IMR-90 (cell line): ENCODE data around the gene CACNA1D. TPM values are rescaled to one million over a fixed set of nuclear protein-coding genes. Genes with fewer than 3 reads are reported as not detected.

ENCODE experiments used
- ATAC-seq: fragments of 200-7000 bp; cut with Tn5 transposase; 2 replicates; pipeline ENCODE4 v1.9.1; 2020; ENCODE audit warnings: low read depth, mild to moderate bottlenecking, moderate library complexity
- BruUV-seq: library from RNA; stranded (reverse); fragments of 400-500 nt; replicated peaks from 2 replicates; lab custom pipeline; 2021; lab: Mats Ljungman, UMichigan
- CTCF ChIA-PET: fragments of 300-600 bp; formaldehyde crosslinking; extraction: SDS; loops from one replicate; lab custom pipeline; 2021; ENCODE audit warnings: antibody characterized with exemption; lab: Yijun Ruan, JAX
- POLR2A ChIA-PET: fragments of 300-600 bp; sonication (Branson Sonifier 250); formaldehyde crosslinking; loops from one replicate; lab custom pipeline; 2022; ENCODE audit warnings: antibody characterized with exemption; ENCODE audit not compliant: unreplicated experiment; lab: Charles Lee
- DNase-seq: peaks from one replicate; pipeline ENCODE4 v3.0.0; 2013
- H2AFZ ChIP-seq: replicated peaks from 2 replicates; pipeline ENCODE3; 2013; ENCODE audit warnings: low read length, mild to moderate bottlenecking; ENCODE audit not compliant: poor library complexity
- H2AK5ac ChIP-seq: 2 replicates; pipeline ENCODE4 v1.6.1; 2013; ENCODE audit warnings: low read depth, low read length, inconsistent platforms
- H2AK9ac ChIP-seq: replicated peaks from 2 replicates; pipeline ENCODE3; 2013; ENCODE audit warnings: mild to moderate bottlenecking, low read depth, low read length, moderate library complexity; ENCODE audit not compliant: poor library complexity
- H2BK120ac ChIP-seq: 2 replicates; pipeline ENCODE4 v1.6.1; 2013; ENCODE audit warnings: low read depth, low read length, inconsistent platforms
- H2BK15ac ChIP-seq: 3 replicates; pipeline ENCODE4 v1.6.1; 2013; ENCODE audit warnings: low read depth, low read length, inconsistent platforms
- H2BK20ac ChIP-seq: 2 replicates; pipeline ENCODE4 v1.6.1; 2013; ENCODE audit warnings: low read depth, mild to moderate bottlenecking, inconsistent platforms, low read length, moderate library complexity
- H2BK5ac ChIP-seq: 2 replicates; pipeline ENCODE4 v1.6.1; 2013; ENCODE audit warnings: mild to moderate bottlenecking, low read depth, low read length, inconsistent platforms; ENCODE audit not compliant: poor library complexity, severe bottlenecking
- H3K14ac ChIP-seq: replicated peaks from 2 replicates; pipeline ENCODE4 v1.6.1; 2013; ENCODE audit warnings: low read depth, low read length, inconsistent platforms
- H3K18ac ChIP-seq: 2 replicates; pipeline ENCODE4 v1.6.1; 2013; ENCODE audit warnings: low read depth, low read length, control low read depth
- H3K23ac ChIP-seq: 2 replicates; pipeline ENCODE4 v1.6.1; 2013; ENCODE audit warnings: low read depth, low read length, inconsistent platforms
- H3K27ac ChIP-seq: 2 replicates; pipeline ENCODE4 v1.5.1; 2013; ENCODE audit warnings: mild to moderate bottlenecking, control low read depth, low read length; ENCODE audit not compliant: insufficient read depth
- H3K27me3 ChIP-seq: 2 replicates; pipeline ENCODE4 v1.6.1; 2013; ENCODE audit warnings: low read length; ENCODE audit not compliant: control insufficient read depth, insufficient read depth
- H3K36me3 ChIP-seq: 2 replicates; pipeline ENCODE4 v1.6.1; 2013; ENCODE audit warnings: low read length, mixed read lengths; ENCODE audit not compliant: control insufficient read depth, insufficient read depth
- H3K4ac ChIP-seq: 2 replicates; pipeline ENCODE4 v1.6.1; 2013; ENCODE audit warnings: low read depth, low read length, inconsistent platforms
- H3K4me1 ChIP-seq: 2 replicates; pipeline ENCODE4 v1.6.1; 2013; ENCODE audit warnings: low read length, mixed read lengths; ENCODE audit not compliant: control insufficient read depth, insufficient read depth
- H3K4me2 ChIP-seq: 2 replicates; pipeline ENCODE4 v1.6.1; 2013; ENCODE audit warnings: low read depth, mild to moderate bottlenecking, control low read depth, low read length, moderate library complexity
- H3K4me3 ChIP-seq: 2 replicates; pipeline ENCODE4 v1.5.1; 2013; ENCODE audit warnings: low read depth, mild to moderate bottlenecking, control low read depth, low read length, moderate library complexity; ENCODE audit not compliant: insufficient read depth
- H3K56ac ChIP-seq: 2 replicates; pipeline ENCODE4 v1.6.1; 2013; ENCODE audit warnings: low read length, inconsistent platforms; ENCODE audit not compliant: insufficient read depth; ENCODE audit errors: extremely low read depth
- H3K79me1 ChIP-seq, 2 experiments: 2 replicates each; pipeline ENCODE4 v1.6.1; 2013; ENCODE audit warnings: low read length in 2 of 2, inconsistent platforms in 1 of 2, low read depth in 1 of 2
- H3K9ac ChIP-seq: 2 replicates; pipeline ENCODE4 v1.6.1; 2013; ENCODE audit warnings: low read depth, low read length, control low read depth
- H3K9me1 ChIP-seq: 2 replicates; pipeline ENCODE4 v1.6.1; 2013; ENCODE audit warnings: low read length, inconsistent platforms; ENCODE audit not compliant: insufficient read depth
- H3K9me3 ChIP-seq: 2 replicates; pipeline ENCODE4 v1.6.1; 2013; ENCODE audit warnings: low read length; ENCODE audit not compliant: control insufficient read depth, insufficient read depth
- H4K20me1 ChIP-seq: 2 replicates; pipeline ENCODE4 v1.6.1; 2013; ENCODE audit warnings: low read length, inconsistent platforms; ENCODE audit not compliant: insufficient read depth
- H4K5ac ChIP-seq: 2 replicates; pipeline ENCODE4 v1.6.1; 2013; ENCODE audit warnings: mild to moderate bottlenecking, low read depth, low read length, control low read depth
- H4K8ac ChIP-seq, 2 experiments: 2 replicates each; pipeline ENCODE4 v1.6.1; 2013; ENCODE audit warnings: low read depth in 2 of 2, low read length in 2 of 2, control low read depth in 1 of 2, inconsistent platforms in 1 of 2
- H4K91ac ChIP-seq: 2 replicates; pipeline ENCODE4 v1.6.1; 2013; ENCODE audit warnings: low read depth, low read length, inconsistent platforms; ENCODE audit not compliant: insufficient read depth
- CHD1 ChIP-seq: IDR thresholded peaks from 2 replicates; pipeline ENCODE4 v1.6.1; 2012; ENCODE audit warnings: low read depth, low read length, improper control_type of control experiment
- ELK1 ChIP-seq: fragments of 150-350 bp; IDR thresholded peaks from 2 replicates; pipeline ENCODE4 v1.6.1; 2016; ENCODE audit warnings: low read depth, mild to moderate bottlenecking, low read length, moderate library complexity, borderline replicate concordance
- POLR2A ChIP-seq: IDR thresholded peaks from 2 replicates; pipeline ENCODE4 v1.6.1; 2012; ENCODE audit warnings: mild to moderate bottlenecking, low read depth, low read length
- RCOR1 ChIP-seq: IDR thresholded peaks from 2 replicates; pipeline ENCODE4 v1.6.1; 2012; ENCODE audit warnings: mild to moderate bottlenecking, low read length, improper control_type of control experiment; ENCODE audit not compliant: insufficient replicate concordance
- SMC3 ChIP-seq: fragments of 150-350 bp; IDR thresholded peaks from 2 replicates; pipeline ENCODE4 v1.6.1; 2016; ENCODE audit warnings: low read depth, mild to moderate bottlenecking, antibody characterized with exemption, low read length, moderate library complexity
- USF2 ChIP-seq: fragments of 150-350 bp; IDR thresholded peaks from 2 replicates; pipeline ENCODE4 v1.6.1; 2017; ENCODE audit warnings: mild to moderate bottlenecking, antibody characterized with exemption, low read length, low read depth
- WGBS, 2 experiments: methylation state at CpG; one replicate each; pipeline versions ENCODE4 v1.1.5 to v1.1.7; 2013; ENCODE audit warnings: missing lambda C conversion rate in 2 of 2; ENCODE audit not compliant: insufficient read length in 1 of 2; ENCODE audit errors: extremely low coverage in 2 of 2; 5-methylcytosine and 5-hydroxymethylcytosine counted together
- dilution Hi-C: fragments of 300-500 bp; cut with HindIII; formaldehyde crosslinking; loops from one replicate; pipeline ENCODE4 v1.14.3; 2018; ENCODE audit warnings: low sequenced_read_pairs; ENCODE audit not compliant: unreplicated experiment
- in situ Hi-C: fragments of 300-500 bp; cut with MboI; formaldehyde crosslinking; loops from 3 replicates; pipeline ENCODE4 v1.14.3; 2019; ENCODE audit warnings: low sequenced_read_pairs, inconsistent platforms, mixed read lengths
- intact Hi-C: fragments of 100-400 bp; cut with micrococcal nuclease; formaldehyde crosslinking; loops from 2 replicates; pipeline ENCODE4 v1.10.0; 2022
- polyA plus RNA-seq, 3 experiments: library from polyadenylated mRNA; depleted of rRNA; stranded (reverse); fragments of >200 nt; gene quantifications; 2 replicates each; pipeline ENCODE4 v1.2.3, GENCODE V29; 2012; ENCODE audit warnings: low replicate concordance in 1 of 3
- total RNA-seq: library from RNA; depleted of rRNA; stranded (reverse); fragments of >200 nt; gene quantifications from 2 replicates; pipeline ENCODE4 v1.2.3, GENCODE V29; 2012
- TF ChIP-seq, protein P1 (sequence below): conservative IDR thresholded peaks from 2 replicates; pipeline ENCODE4 v1.5.1; 2012; ENCODE audit warnings: mild to moderate bottlenecking, low read depth, low read length, improper control_type of control experiment

The CACNA1D gene
- total and polyA plus RNA-seq, 2 of the 4 experiments (the other 2 are of a cell fraction): 0.07 TPM; not detected in 1

DNA sequence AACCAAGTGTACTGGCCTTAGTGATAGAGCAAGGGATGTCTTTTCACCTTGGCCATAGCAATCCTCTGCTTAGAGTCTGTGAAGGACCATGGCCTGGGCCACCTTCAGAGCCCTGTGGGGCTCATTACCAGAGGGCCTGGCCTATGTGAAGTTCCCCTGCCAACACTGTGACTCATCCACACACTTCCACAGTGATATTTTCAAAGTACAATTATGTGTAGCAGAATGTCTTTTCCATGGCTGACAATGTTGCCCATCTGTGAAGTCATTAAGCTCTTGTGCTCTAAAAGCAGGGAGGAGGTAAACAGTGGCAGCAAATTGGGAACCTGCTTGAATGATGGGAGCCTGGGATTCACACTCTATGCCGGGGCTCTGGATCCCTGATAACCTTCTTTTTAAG lies 12.2 kb upstream of the CACNA1D start:
- Histone ChIP-seq H3K79me1 (no peaks in the 10 kb centered on the region), H3K4me3 (no peak overlapping the region), H2AFZ (no peak overlapping the region), H3K9me3 (no peaks in the 10 kb centered on the region), H3K18ac (no peak overlapping the region), H2AK9ac (no peak overlapping the region), H3K14ac (no peak overlapping the region), H3K9me1 (no peaks in the 10 kb centered on the region), H4K8ac (no peak overlapping the region), H2BK20ac (no peak overlapping the region), H3K4me1 (no peaks in the 10 kb centered on the region), H2AK5ac (no peak overlapping the region), H4K20me1 (no peaks in the 10 kb centered on the region), H2BK120ac (no peak overlapping the region), H3K4me2 (no peak overlapping the region), H3K4ac (no peak overlapping the region), H3K27me3 (no peaks in the 10 kb centered on the region; the same call in 1 of the 2 replicates), H3K27ac (no peak overlapping the region), H3K56ac (no peak overlapping the region), H2BK15ac (no peak overlapping the region), H4K5ac (no peak overlapping the region), H3K36me3 (no peaks in the 10 kb centered on the region), H2BK5ac (no peak overlapping the region), H3K23ac (no peak overlapping the region), H4K91ac (no peak overlapping the region), H3K9ac (no peak overlapping the region)
- no peak for DNase-seq
- in situ Hi-C loops (no loop called here), intact Hi-C loops (no loop called here), dilution Hi-C loops (no loop called here)
- ChIA-PET CTCF (interaction anchor here (0.6 kb wide), 1 partner anchor 60 kb away, joined by 5 read pairs; no protein-coding TSS in a partner anchor), POLR2A (no interaction called here)
- WGBS, 2 experiments: no CpG with 5 or more reads among the region's 1 CpG
- ATAC-seq: no peak
- no TSS peak for BruUV-seq
- TF ChIP-seq USF2 (no peak), CHD1 (no peak), POLR2A (no peak), SMC3 (no peak), RCOR1 (no peak), ELK1 (no peak)
- TF ChIP-seq, protein P1, sequence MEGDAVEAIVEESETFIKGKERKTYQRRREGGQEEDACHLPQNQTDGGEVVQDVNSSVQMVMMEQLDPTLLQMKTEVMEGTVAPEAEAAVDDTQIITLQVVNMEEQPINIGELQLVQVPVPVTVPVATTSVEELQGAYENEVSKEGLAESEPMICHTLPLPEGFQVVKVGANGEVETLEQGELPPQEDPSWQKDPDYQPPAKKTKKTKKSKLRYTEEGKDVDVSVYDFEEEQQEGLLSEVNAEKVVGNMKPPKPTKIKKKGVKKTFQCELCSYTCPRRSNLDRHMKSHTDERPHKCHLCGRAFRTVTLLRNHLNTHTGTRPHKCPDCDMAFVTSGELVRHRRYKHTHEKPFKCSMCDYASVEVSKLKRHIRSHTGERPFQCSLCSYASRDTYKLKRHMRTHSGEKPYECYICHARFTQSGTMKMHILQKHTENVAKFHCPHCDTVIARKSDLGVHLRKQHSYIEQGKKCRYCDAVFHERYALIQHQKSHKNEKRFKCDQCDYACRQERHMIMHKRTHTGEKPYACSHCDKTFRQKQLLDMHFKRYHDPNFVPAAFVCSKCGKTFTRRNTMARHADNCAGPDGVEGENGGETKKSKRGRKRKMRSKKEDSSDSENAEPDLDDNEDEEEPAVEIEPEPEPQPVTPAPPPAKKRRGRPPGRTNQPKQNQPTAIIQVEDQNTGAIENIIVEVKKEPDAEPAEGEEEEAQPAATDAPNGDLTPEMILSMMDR: no peak
